ENCODE data around the gene CENPN. TPM values are rescaled to one million over a fixed set of nuclear protein-coding genes. Genes with fewer than 3 reads are reported as not detected.

CENPN gene
- total RNA-seq, 1 experiment from 2014 or later: 38.4 TPM

GRCh38 chr16:81071805-81072204 is 64.8 kb downstream of the CENPN start:
- Mint-ChIP-seq H3K27ac (ENCODE audit: low read depth, unreplicated experiment) (peak overlapping the region; percentile 58), H3K4me1 (ENCODE audit: insufficient read depth, unreplicated experiment) (no peaks in the 10 kb centered on the region), H3K4me3 (ENCODE audit: unreplicated experiment) (peak overlapping the region; percentile 30), H3K36me3 (ENCODE audit: insufficient read depth, unreplicated experiment) (no peaks in the 10 kb centered on the region), H3K27me3 (ENCODE audit: insufficient read depth, unreplicated experiment) (no peaks in the 10 kb centered on the region), H3K9me3 (ENCODE audit: unreplicated experiment) (no peaks in the 10 kb centered on the region)
- intact Hi-C loops (cut with micrococcal nuclease): no loop called here
- no peak for TF ChIP-seq CTCF (IDR thresholded peaks at IDR 0.05; ENCODE audit: unreplicated experiment)
- BruUV-seq (replicated peaks): no TSS peak
- POLR2A ChIA-PET: interaction anchor here (0.7 to 1.0 kb wide), 2 partner anchors 35 to 243 kb away, joined by 3 read pairs; partner anchors contain the start of gene GAN
- CTCF ChIA-PET: no interaction called here
- DNase-seq (ENCODE audit: unreplicated experiment): peak; percentile 42

DNA sequence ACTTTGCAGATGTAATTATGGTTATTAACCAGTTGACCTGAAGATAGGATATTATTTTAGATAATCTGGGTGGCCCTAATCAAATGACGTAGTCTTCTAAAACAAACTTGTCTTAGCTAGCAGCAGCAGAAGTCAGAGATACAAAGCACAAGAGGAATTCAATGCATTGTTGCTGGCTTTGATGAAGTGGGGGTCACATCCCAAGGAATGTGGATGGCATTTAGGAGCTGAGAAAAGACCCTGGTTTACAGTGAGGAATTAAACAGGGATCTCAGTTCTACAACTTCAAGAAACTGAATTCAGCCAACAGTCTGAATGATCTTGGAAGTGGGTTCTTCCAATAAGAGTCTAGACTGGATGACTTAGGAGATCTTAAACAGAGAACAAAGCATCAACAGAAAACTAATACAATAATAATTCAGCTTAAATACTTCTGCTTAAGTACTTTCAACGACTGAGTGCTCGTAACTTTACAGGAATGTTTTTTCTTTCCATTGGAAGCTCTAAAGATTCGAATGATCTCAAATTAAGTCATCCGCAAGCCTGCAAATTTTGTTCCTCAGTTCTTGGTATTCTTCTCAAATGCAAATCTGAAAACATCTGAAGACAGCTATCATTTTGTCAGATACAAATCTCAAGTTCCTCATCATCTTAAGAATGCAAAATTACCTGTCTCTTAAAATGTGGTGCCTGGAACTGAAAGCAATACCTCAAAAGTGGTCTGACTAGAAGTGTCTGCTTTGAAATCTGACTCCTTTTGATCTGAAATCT is 66.7 kb downstream of the CENPN start:
- no peaks in the 10 kb centered on the region for H3K4me1 Mint-ChIP-seq (ENCODE audit: insufficient read depth, unreplicated experiment)
- BruUV-seq (replicated peaks): no TSS peak
- no peak for TF ChIP-seq CTCF (IDR thresholded peaks at IDR 0.05; ENCODE audit: unreplicated experiment)
- ChIA-PET POLR2A (interaction anchor here (0.7 to 5.3 kb wide), 2 partner anchors 37 to 41 kb away, joined by 3 to 41 read pairs; partner anchors contain the start of gene ATMIN), CTCF (interaction anchor here (0.6 to 1.4 kb wide), 4 partner anchors 31 to 98 kb away, joined by 3 to 8 read pairs (median 4); partner anchors contain the start of gene ATMIN)
- H3K36me3 Mint-ChIP-seq (ENCODE audit: insufficient read depth, unreplicated experiment): no peaks in the 10 kb centered on the region
- no peak overlapping the region for H3K4me3 Mint-ChIP-seq (ENCODE audit: unreplicated experiment)
- no peaks in the 10 kb centered on the region for H3K27me3 Mint-ChIP-seq (ENCODE audit: insufficient read depth, unreplicated experiment)
- H3K27ac Mint-ChIP-seq (ENCODE audit: low read depth, unreplicated experiment): no peak overlapping the region
- no peaks in the 10 kb centered on the region for H3K9me3 Mint-ChIP-seq (ENCODE audit: unreplicated experiment)
- intact Hi-C loops (cut with micrococcal nuclease): no loop called here
- DNase-seq (ENCODE audit: unreplicated experiment): no peak

DNA sequence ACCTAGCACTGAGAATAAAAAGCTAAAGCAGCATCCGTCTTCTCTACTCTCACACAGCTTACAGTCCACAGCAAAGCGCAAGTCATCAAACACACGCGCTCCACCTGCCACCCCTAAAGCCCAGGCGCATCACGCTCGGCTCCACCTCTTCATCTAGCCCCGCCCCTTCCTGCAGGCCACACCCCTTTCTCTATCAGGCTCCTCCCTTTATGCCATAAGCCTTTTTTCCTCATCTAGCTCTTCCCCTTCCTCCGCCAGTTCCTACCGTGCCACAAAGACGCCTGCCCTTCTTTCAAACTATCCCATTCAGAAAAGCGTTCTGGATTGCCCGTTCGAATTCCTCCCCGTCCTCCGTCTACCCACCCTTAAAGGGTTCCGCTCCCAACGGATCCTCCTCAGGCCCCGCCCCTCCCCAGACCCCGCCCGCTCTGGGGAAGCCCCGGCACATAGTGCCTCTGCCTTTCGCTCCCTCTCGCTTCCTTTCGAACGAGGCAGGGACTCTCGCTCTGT is 69.6 kb downstream of the CENPN start:
- Mint-ChIP-seq H3K27me3 (ENCODE audit: insufficient read depth, unreplicated experiment) (no peaks in the 10 kb centered on the region), H3K4me1 (ENCODE audit: insufficient read depth, unreplicated experiment) (no peaks in the 10 kb centered on the region), H3K9me3 (ENCODE audit: unreplicated experiment) (no peaks in the 10 kb centered on the region), H3K27ac (ENCODE audit: low read depth, unreplicated experiment) (no peak overlapping the region), H3K36me3 (ENCODE audit: insufficient read depth, unreplicated experiment) (no peaks in the 10 kb centered on the region), H3K4me3 (ENCODE audit: unreplicated experiment) (no peak overlapping the region)
- TF ChIP-seq CTCF (IDR thresholded peaks at IDR 0.05; ENCODE audit: unreplicated experiment): no peak
- peak; percentile 89 for DNase-seq (ENCODE audit: unreplicated experiment)
- ChIA-PET CTCF (interaction anchor here (0.6 to 3.6 kb wide), 6 partner anchors 8 to 243 kb away, joined by 3 to 20 read pairs (median 3); partner anchors contain the start of genes ATMIN and GAN), POLR2A (interaction anchor here (0.7 to 5.3 kb wide), 17 partner anchors 8 to 240 kb away, joined by 3 to 41 read pairs (median 4); partner anchors contain the start of genes ATMIN, CENPN and CMC2)
- intact Hi-C loops (cut with micrococcal nuclease): loop anchor here (1.0 to 2.0 kb wide), 3 partner anchors 20 to 238 kb away; partner anchors contain the start of genes GAN and GCSH
- no TSS peak for BruUV-seq (replicated peaks)

Data from MCF 10A (cell line).